SK-N-SH treated with all-trans-retinoic acid at 6 μM for 48 hours (cell line): ENCODE results near the gene LOX.

Source experiments
- ESRRG ChIP-seq: fragments of 250-450 bp; sonication (Bioruptor Pico); IDR thresholded peaks from 2 replicates; pipeline ENCODE4 v1.6.1; 2021; ENCODE audit warnings: mild to moderate bottlenecking
- PATZ1 ChIP-seq: fragments of 250-450 bp; sonication (Bioruptor Pico); IDR thresholded peaks from 2 replicates; pipeline ENCODE4 v1.8.0; 2020; ENCODE audit warnings: mild to moderate bottlenecking, moderate library complexity, borderline replicate concordance
- RARB ChIP-seq: fragments of 250-450 bp; sonication (Bioruptor Pico); IDR thresholded peaks from 2 replicates; pipeline ENCODE4 v1.8.0; 2021; ENCODE audit warnings: mild to moderate bottlenecking, moderate library complexity
- ZFP3 ChIP-seq: fragments of 250-450 bp; sonication (Bioruptor Pico); IDR thresholded peaks from 2 replicates; pipeline ENCODE4 v1.5.0; 2020; ENCODE audit warnings: mild to moderate bottlenecking, moderate library complexity

- TF ChIP-seq RARB (CRISPR knock-in tag) (no peak), ZFP3 (CRISPR knock-in tag) (no peak), ESRRG (CRISPR knock-in tag) (no peak), PATZ1 (CRISPR knock-in tag) (no peak)
Measured at GRCh38 chr5:122095158-122095557, 17.1 kb upstream of the LOX start.
